HPDE6-E6E7 (cell line): ENCODE measurements around the gene SLC9A8.

ENCODE experiments used
- DNase-seq: peaks from one replicate; pipeline ENCODE4 v3.0.0; 2011; ENCODE audit warnings: missing footprints; ENCODE audit errors: extremely low spot score

The SLC9A8 gene

DNA sequence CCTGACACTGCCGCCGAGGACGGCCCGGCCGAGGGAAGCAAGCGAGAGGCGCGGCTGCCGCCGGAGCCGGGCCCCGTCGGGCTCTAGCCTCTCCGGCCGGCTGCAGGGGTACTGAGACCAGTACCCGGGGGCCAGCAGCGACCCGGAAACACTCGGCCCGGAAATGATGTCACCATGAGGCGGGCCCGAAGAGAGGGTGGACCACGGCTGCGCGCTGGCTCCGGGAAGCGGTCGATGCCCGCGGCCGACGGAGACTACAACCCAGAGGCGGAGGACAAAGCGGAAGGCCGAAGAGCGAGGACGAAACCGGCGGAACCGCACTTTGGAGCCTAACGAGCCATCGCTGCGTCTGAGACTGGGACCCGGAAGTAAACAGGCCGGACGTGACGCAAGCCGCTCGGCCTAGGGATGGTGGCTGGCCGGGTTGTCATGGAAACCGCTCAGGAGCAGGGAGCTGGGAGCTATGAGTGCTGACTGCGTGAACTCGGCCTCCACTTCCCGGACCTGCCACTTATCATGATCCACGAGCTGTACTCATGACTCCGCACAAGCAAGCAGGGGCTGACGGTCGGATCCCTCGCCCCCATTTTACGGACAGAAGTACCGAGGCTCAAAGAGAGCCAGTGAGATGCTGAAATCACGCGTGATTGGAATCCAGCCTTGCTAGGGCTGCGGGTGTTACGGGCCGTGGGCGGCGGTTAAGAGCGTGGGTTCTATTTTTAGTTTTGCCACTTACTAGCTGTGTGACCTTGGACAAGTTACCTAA lies 102.9 kb downstream of the SLC9A8 start, which contains the start of gene SPATA2:
Gene SPATA2, minus strand, starts transcription at position 150 of the 766 bp plus-strand sequence. CDS start 7,039 bp downstream, outside the sequence.
- DNase-seq, result peak; percentile 99

DNA sequence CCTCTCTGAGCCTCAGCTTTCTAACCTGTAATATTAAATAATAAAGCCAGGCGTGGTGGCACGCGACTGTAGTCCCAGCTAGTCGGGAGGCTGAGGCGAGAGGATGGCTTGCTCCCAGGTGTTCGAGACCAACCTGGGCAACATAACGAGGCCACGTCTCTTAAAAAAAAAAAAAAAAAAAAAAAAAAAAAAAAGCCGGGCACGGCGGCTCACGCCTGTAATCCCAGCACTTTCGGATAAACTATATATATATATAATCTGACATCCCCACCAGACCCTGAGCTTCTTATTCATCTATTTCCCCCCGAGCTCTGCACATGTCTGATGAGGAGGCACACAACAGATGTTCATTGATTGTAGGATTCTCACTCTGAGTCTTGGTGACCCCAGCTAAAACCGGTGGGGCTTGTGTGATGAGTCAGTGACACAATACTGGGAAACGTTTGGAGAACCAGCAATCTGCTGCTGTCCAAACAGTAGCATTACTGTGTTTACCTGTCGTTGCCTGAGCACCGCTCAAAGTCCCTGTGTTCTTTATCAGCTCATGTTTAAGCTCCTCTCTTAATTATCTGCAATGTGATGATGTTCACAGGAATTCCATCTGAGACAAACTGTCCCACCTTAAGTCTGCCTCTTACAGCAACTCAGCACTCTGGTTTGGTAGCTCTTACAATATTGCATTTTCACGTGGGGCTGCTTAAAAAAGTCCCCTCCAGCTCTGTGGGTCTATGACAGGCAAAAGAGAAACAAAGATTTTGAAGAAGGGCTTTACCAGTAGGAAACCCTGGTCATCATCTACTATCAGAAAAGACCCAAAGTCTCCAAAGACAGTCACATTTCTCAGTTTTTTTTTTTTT lies 103.7 kb downstream of the SLC9A8 start:
- peak; percentile 97 for DNase-seq

DNA sequence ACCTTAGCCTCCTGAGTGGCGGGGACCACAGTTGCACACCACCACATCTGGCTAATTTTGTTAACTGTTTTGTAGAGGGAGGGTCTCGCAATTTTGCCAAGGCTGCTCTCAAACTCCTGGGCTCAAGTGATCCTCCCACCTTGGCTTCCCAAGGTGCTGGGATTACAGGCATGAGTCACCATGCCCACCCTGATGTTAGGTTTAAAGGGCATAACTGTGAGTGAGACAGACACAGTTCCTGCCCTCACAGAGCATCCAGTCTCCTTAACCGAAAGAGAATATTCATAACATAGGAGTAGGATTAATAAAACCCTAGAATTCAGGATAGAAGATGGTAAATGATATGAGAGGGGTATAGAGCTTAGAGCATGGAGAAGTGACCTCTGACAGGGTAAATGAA lies 105.8 kb downstream of the SLC9A8 start:
- DNase-seq, result no peak

GRCh38 chr20:49919009-49919408 lies 106.4 kb downstream of the SLC9A8 start:
- no peak for DNase-seq

DNA sequence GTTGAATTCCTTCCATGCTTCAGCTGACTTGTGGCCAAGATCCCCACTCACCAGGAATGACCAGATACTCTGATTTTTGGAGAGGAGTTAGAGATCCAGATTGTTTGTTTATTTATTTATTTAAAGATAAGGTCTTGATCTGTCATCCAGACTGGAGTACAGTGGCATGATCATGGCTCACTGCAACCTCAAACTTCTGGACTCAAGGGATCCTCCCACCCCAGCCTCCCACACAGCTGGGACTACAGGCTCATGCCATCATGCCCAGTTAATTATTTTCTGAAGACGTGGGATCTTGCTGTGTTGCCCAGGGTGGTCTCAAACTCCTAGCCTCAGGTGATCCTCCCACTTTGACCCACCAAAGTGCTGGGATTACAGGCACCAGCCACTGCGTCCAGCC lies 106.8 kb downstream of the SLC9A8 start:
- DNase-seq, result no peak

- DNase-seq, result no peak
Observed at GRCh38 chr20:49924247-49924646, 111.6 kb downstream of the SLC9A8 start.

- DNase-seq, result no peak
Observed at GRCh38 chr20:49925901-49926454, 113.3 kb downstream of the SLC9A8 start.

DNA sequence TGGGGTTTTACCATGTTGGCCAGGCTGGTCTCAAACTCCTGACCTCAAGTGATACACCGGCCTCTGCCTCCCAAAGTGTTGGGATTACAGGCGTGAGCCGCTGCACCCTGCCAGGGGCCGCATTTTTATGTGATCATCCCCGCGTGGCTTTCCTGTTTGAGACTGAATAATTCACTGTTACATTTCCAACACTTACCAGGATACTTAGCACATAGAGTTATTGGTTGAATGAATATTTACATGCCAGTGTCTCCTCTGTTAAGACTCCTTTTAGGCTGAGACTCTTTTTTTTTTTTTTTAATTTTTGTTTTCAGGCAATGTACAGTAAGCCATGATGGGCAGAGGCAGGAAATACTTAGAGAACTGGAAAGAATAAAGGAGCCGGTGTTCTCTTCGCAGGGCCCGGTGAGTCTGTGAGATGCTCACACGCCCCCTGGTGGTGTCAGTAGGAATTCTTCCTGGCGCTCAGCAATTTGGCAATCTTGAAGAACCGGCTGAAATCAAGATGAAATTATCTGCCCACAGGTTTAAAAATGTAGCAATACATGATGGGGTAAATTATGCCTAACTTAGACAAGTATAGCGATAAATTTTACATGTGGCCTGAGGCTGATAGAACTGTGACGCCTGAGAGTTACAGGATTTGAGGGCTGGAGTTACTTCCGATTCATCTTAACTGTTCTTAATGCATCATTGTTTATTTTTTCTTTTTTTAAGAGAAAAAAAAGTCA lies 115.9 kb downstream of the SLC9A8 start:
- peak; percentile 96 for DNase-seq

GRCh38 chr20:49929142-49929494 lies 116.5 kb downstream of the SLC9A8 start:
- no peak for DNase-seq

GRCh38 chr20:49935746-49936152 lies 123.1 kb downstream of the SLC9A8 start:
- DNase-seq, result no peak

GRCh38 chr20:49936153-49937026 lies 123.8 kb downstream of the SLC9A8 start, which contains the start of gene RNF114:
TSS of gene RNF114 (plus strand) at chr20:49936397. CDS start at chr20:49936413, 16 bp downstream.
- peak; percentile 100 for DNase-seq

GRCh38 chr20:49937027-49937929 lies 124.7 kb downstream of the SLC9A8 start:
- peak; percentile 54 for DNase-seq

GRCh38 chr20:49938173-49939163 lies 125.8 kb downstream of the SLC9A8 start:
- DNase-seq, result no peak

GRCh38 chr20:49941456-49941855 lies 128.8 kb downstream of the SLC9A8 start:
- DNase-seq, result no peak
